Fibroblast of lung (primary cell): ENCODE results near the gene SLC52A3. TPM values are rescaled to one million over a fixed set of nuclear protein-coding genes. Genes with fewer than 3 reads are reported as not detected.

Experiments
- DNase-seq, 2 donors: peaks; one replicate each; pipeline versions ENCODE4 v3.0.0 to v3.0.0-alpha.2; 2010; ENCODE audit warnings: low read depth in 2 of 2
- H2AFZ ChIP-seq: 2 replicates; pipeline ENCODE4 v1.5.1; 2012; ENCODE audit warnings: low read length, control low read depth, inconsistent platforms
- H3K27ac ChIP-seq: 2 replicates; pipeline ENCODE4 v1.5.1; 2011; ENCODE audit warnings: low read length, control low read depth; ENCODE audit not compliant: insufficient read depth
- H3K27me3 ChIP-seq: 2 replicates; pipeline ENCODE4 v1.5.1; 2011; ENCODE audit warnings: mild to moderate bottlenecking, low read length; ENCODE audit not compliant: control insufficient read depth, insufficient read depth
- H3K36me3 ChIP-seq: 2 replicates; pipeline ENCODE4 v1.5.1; 2011; ENCODE audit warnings: low read length; ENCODE audit not compliant: control insufficient read depth, insufficient read depth
- H3K4me1 ChIP-seq: 2 replicates; pipeline ENCODE4 v1.5.1; 2011; ENCODE audit warnings: low read length; ENCODE audit not compliant: control insufficient read depth, insufficient read depth; ENCODE audit errors: extremely low read depth
- H3K4me2 ChIP-seq: 2 replicates; pipeline ENCODE4 v1.5.1; 2011; ENCODE audit warnings: low read length, control low read depth; ENCODE audit not compliant: insufficient read depth; ENCODE audit errors: extremely low read depth
- H3K4me3 ChIP-seq, 4 experiments: fragments of 200-600 bp in 1 of 4; sonication (generic) in 1 of 4; replicated peaks in 1 of 4; 2 replicates each; pipeline ENCODE4 v1.5.1; 2011 to 2016; ENCODE audit warnings: low read length in 4 of 4, low read depth in 3 of 4, mild to moderate bottlenecking in 3 of 4, control low read depth in 2 of 4, inconsistent platforms in 1 of 4, mixed read lengths in 1 of 4; ENCODE audit not compliant: insufficient read depth in 1 of 4; ENCODE audit errors: control extremely low read depth in 1 of 4
- H3K79me2 ChIP-seq: 2 replicates; pipeline ENCODE4 v1.5.1; 2012; ENCODE audit warnings: mild to moderate bottlenecking, low read length, inconsistent platforms; ENCODE audit not compliant: control insufficient read depth, insufficient read depth
- H3K9ac ChIP-seq: 2 replicates; pipeline ENCODE4 v1.5.1; 2011; ENCODE audit warnings: mild to moderate bottlenecking, low read length, control low read depth; ENCODE audit not compliant: insufficient read depth
- H3K9me3 ChIP-seq: 2 replicates; pipeline ENCODE4 v1.5.1; 2012; ENCODE audit warnings: low read depth, low read length; ENCODE audit not compliant: control insufficient read depth, insufficient read depth
- H4K20me1 ChIP-seq: 2 replicates; pipeline ENCODE4 v1.5.1; 2011; ENCODE audit warnings: low read length; ENCODE audit not compliant: control insufficient read depth, insufficient read depth; ENCODE audit errors: extremely low read depth
- EZH2 ChIP-seq: IDR thresholded peaks from 2 replicates; pipeline ENCODE4 v1.5.1; 2012; ENCODE audit warnings: low read length, control low read depth, mild to moderate bottlenecking; ENCODE audit errors: missing control alignments
- polyA plus RNA-seq, 2 donors: library from polyadenylated mRNA; depleted of rRNA in 1 of 2; stranded (reverse) in 1 of 2; unstranded in 1 of 2; fragments of >200 nt; gene quantifications; 2 replicates each; pipeline ENCODE4 v1.2.1, GENCODE V29; 2011 to 2012; ENCODE audit warnings: missing spikeins in 1 of 2
- total RNA-seq: library from RNA; depleted of rRNA; stranded (reverse); fragments of >200 nt; gene quantifications from 2 replicates; pipeline ENCODE4 v1.2.1, GENCODE V29; 2014
- TF ChIP-seq, protein P1 (sequence below), 2 donors: IDR thresholded peaks in 1 of 2; conservative IDR thresholded peaks in 1 of 2; 1 replicate in 1 of 2; 2 replicates in 1 of 2; pipeline ENCODE4 v1.5.1; 2011 to 2012; ENCODE audit warnings: low read length in 2 of 2, control low read depth in 1 of 2, inconsistent platforms in 1 of 2, low read depth in 1 of 2, mild to moderate bottlenecking in 1 of 2

SLC52A3 gene
- total and polyA plus RNA-seq, 2 donors (not counting 1 experiment from before 2014, with no cell fraction given), result not detected

DNA sequence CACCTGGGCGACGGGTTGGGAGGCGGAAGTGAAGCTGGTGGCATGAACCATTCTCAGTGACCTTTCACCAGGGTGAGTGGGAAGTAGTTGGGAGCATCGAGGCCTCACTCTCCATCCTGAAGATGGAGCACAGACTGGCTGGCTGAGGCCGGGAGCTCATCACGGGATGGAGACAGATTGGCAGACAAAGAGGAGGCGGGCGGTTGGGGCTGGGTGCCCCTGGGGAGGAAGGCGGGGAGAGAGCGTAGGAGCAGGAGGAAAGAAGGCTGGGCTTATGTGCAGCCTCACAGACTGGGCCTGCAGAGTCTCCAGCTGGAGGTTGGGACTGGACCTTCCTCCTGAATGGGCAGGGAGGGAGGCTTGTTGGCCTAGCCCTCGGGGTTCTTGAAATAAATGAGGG is 48.5 kb downstream of the SLC52A3 start:
- H3K79me2 ChIP-seq, result no peaks in the 10 kb centered on the region
- H3K9ac ChIP-seq, result no peak overlapping the region
- no peaks in the 10 kb centered on the region for H3K36me3 ChIP-seq
- peaks cover 5% of the 10 kb centered on the region for H3K27me3 ChIP-seq
- H2AFZ ChIP-seq, result no peak overlapping the region
- no peak for DNase-seq
- no peaks in the 10 kb centered on the region for H3K4me1 ChIP-seq
- H3K27ac ChIP-seq, result no peak overlapping the region
- no peaks in the 10 kb centered on the region for H4K20me1 ChIP-seq
- no peaks in the 10 kb centered on the region for H3K9me3 ChIP-seq
- TF ChIP-seq, protein P1, sequence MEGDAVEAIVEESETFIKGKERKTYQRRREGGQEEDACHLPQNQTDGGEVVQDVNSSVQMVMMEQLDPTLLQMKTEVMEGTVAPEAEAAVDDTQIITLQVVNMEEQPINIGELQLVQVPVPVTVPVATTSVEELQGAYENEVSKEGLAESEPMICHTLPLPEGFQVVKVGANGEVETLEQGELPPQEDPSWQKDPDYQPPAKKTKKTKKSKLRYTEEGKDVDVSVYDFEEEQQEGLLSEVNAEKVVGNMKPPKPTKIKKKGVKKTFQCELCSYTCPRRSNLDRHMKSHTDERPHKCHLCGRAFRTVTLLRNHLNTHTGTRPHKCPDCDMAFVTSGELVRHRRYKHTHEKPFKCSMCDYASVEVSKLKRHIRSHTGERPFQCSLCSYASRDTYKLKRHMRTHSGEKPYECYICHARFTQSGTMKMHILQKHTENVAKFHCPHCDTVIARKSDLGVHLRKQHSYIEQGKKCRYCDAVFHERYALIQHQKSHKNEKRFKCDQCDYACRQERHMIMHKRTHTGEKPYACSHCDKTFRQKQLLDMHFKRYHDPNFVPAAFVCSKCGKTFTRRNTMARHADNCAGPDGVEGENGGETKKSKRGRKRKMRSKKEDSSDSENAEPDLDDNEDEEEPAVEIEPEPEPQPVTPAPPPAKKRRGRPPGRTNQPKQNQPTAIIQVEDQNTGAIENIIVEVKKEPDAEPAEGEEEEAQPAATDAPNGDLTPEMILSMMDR (conservative IDR thresholded peaks at IDR 0.05 in 1 of 2, IDR thresholded peaks at IDR 0.05 in 1 of 2; ENCODE audit: low read depth in 1 of 2, low read length in 2 of 2), result no peak
- TF ChIP-seq EZH2, result no peak
- H3K4me2 ChIP-seq, result no peak overlapping the region
- no peak overlapping the region for H3K4me3 ChIP-seq

DNA sequence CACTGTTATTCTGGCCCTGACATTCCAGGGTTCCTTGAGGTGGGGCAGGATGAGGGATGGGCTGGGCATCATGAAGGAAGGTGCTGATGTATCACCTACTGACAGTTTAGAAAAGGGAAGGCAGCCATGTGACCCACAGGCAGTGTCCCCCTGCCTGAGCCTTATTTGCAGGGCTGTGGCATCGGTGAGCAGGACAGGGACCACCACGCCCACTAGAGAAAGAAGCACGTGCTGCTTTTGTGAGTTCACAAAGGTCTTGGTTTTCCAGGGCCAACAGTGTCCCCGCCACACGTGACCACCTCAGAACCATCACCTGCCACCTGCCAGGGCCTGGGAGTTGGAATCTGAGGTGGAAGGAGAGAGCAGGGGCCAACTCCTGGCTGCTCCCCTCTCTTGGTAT is 49.2 kb downstream of the SLC52A3 start:
- H3K4me2 ChIP-seq, result no peak overlapping the region
- no peaks in the 10 kb centered on the region for H3K79me2 ChIP-seq
- H4K20me1 ChIP-seq, result no peaks in the 10 kb centered on the region
- H3K4me1 ChIP-seq, result no peaks in the 10 kb centered on the region
- no peak overlapping the region for H2AFZ ChIP-seq
- no peak overlapping the region for H3K9ac ChIP-seq
- no peak overlapping the region for H3K4me3 ChIP-seq
- no peaks in the 10 kb centered on the region for H3K9me3 ChIP-seq
- H3K27ac ChIP-seq, result no peak overlapping the region
- DNase-seq, result no peak
- no peaks in the 10 kb centered on the region for H3K36me3 ChIP-seq
- H3K27me3 ChIP-seq, result peaks cover 5% of the 10 kb centered on the region
- TF ChIP-seq EZH2, result no peak
- TF ChIP-seq, protein P1 (conservative IDR thresholded peaks at IDR 0.05 in 1 of 2, IDR thresholded peaks at IDR 0.05 in 1 of 2; ENCODE audit: low read depth in 1 of 2, low read length in 2 of 2), result no peak

DNA sequence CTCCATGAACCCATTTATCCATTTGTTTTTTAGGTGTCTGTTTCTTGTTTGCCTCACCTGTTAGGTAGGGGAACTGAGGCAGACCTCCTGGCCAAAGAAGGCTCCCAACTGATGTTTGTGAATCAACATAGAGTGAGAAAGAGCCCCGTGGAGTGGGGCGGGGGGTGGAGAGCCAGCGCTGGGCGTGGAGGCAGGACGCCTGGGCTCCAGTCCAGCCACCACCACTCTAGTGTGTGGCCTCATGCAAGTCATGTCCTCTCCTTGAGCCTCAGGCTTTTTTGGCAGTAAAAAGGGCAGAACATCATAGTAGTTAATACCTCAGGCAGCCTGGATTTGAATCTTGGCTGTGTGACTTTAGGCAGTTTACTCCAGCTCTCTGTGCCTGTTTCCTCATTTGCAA is 50.5 kb downstream of the SLC52A3 start:
- Histone ChIP-seq H2AFZ (no peak overlapping the region), H3K36me3 (no peaks in the 10 kb centered on the region), H3K4me3 (no peak overlapping the region), H3K9me3 (no peaks in the 10 kb centered on the region), H4K20me1 (no peaks in the 10 kb centered on the region), H3K9ac (no peak overlapping the region), H3K4me1 (no peaks in the 10 kb centered on the region), H3K4me2 (no peak overlapping the region), H3K79me2 (no peaks in the 10 kb centered on the region), H3K27me3 (peaks cover 5% of the 10 kb centered on the region), H3K27ac (no peak overlapping the region)
- no peak for DNase-seq
- TF ChIP-seq, protein P1 (conservative IDR thresholded peaks at IDR 0.05 in 1 of 2, IDR thresholded peaks at IDR 0.05 in 1 of 2; ENCODE audit: low read depth in 1 of 2, low read length in 2 of 2), result no peak
- TF ChIP-seq EZH2, result no peak
